GM13976 (cell line): ENCODE results near the gene TRPV5.

Experiments
- DNase-seq: peaks from one replicate; pipeline ENCODE4 v3.0.0; 2012; ENCODE audit warnings: low spot score
- CTCF ChIP-seq: IDR thresholded peaks from 2 replicates; pipeline ENCODE4 v1.5.1; 2012; ENCODE audit warnings: borderline replicate concordance, mild to moderate bottlenecking; ENCODE audit not compliant: insufficient read depth; ENCODE audit errors: extremely low read depth, missing control alignments, control extremely low read depth
- in situ Hi-C: fragments of 300-500 bp; cut with MboI; formaldehyde crosslinking; loops from one replicate; pipeline ENCODE4 v1.12.0; 2022; ENCODE audit warnings: low sequenced_read_pairs, mixed read lengths, inconsistent platforms; ENCODE audit not compliant: unreplicated experiment

Gene TRPV5

DNA sequence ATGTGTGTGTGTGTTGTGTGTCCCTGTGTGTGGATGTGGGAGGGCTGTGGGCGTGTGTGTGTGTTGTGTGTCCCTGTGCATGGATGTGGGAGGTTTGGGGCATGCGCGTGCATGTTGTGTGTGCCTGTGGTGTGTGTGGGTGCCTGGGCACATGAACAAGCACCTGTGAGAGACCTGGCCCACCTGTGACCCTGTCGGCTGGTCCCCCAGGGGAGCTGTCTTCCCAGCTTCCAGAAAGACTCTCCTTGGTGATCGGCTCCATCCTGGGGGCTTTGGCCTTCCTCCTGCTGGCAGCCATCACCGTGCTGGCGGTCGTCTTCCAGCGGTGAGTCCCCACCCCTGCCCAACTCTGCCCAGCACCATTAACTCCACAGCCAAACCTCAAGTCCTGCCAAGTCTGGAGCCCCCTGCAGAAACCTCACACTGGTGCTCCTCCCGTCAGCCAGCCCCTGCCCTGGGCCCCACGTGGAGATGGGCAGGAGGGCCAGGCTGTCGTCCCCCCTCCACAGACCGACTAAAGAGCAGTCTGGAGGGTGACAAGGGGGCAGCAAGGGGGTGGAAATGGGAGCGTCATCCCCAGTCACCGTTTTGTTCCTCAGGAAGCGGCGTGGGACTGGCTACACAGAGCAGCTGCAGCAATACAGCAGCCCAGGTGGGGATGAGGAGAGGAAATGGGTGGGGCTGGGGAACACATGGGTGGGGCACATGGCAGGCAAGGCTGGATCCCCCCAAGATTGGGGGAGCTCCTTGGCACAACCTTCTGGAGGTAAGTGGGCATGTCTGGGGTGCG is 66.0 kb downstream of the TRPV5 start:
- TF ChIP-seq CTCF = no peak
- DNase-seq = no peak
- in situ Hi-C loops = no loop called here

DNA sequence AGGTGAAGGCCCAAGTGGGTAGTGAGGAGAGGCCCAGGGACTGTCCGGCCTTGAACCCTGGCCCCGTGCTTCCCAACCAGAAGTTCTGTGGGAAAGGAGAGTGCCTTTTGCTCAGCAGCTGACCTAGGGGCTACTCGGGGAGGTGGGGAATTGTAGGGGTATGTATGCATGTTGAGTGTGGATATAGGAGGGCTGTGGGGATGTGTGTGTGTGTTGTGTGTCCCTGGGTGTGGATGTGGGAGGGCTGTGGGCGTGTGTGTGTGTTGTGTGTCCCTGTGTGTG is 66.5 kb downstream of the TRPV5 start:
- in situ Hi-C loops = no loop called here
- no peak for DNase-seq
- TF ChIP-seq CTCF = no peak

DNA sequence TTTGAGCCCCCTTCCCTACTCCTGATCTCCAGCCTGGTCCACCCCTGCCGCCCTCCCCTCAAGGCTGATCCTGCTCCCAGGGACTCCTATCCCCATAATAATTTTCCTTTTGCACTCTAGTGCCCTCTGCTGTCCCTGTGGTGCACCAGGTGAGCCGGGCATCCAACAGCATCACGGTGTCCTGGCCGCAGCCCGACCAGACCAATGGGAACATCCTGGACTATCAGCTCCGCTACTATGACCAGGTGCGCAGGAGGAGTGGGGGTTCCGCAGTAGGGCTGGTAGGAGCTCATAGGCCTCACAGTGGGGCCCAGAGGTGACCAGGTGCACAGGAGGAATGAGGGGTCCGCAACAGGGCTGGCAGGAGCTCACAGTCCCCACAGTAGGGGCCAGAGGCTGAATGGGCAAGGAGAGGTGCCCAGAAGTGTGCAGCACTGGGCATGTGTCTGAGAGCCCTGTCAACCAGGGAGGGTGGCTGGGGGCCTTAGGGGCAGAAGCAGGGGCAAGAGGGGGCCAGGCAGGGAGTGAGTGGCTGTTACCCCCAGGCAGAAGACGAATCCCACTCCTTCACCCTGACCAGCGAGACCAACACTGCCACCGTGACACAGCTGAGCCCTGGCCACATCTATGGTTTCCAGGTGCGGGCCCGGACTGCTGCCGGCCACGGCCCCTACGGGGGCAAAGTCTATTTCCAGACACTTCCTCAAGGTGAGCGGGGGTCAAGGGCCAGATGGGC is 67.0 kb downstream of the TRPV5 start:
- TF ChIP-seq CTCF = peak; percentile 54
- in situ Hi-C loops = no loop called here
- peak; percentile 68 for DNase-seq

DNA sequence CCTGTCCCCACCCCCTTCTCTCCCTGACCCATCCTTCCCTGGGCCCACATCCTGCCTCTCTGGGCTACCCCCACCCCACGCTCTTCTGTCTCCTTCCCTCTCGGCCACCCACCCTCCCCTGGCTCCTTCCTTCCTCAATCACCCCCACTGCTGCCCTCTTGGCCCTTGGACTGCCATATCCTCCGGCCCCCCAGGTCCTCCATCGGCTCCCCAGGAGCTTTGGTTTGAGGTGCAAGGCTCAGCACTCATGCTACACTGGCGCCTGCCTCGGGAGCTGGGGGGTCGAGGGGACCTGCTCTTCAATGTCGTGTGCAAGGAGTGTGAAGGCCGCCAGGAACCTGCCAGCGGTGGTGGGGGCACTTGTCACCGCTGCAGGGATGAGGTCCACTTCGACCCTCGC is 67.8 kb downstream of the TRPV5 start:
- DNase-seq = no peak
- no peak for TF ChIP-seq CTCF
- in situ Hi-C loops = no loop called here

GRCh38 chr7:142864980-142865747 is 68.4 kb downstream of the TRPV5 start:
- no peak for DNase-seq
- no peak for TF ChIP-seq CTCF
- in situ Hi-C loops = no loop called here

GRCh38 chr7:142863891-142864685 is 69.5 kb downstream of the TRPV5 start:
- no peak for DNase-seq
- in situ Hi-C loops = no loop called here
- no peak for TF ChIP-seq CTCF
